H9 (cell line): Measurements from ENCODE around the gene CCDC170. TPM values are rescaled to one million over a fixed set of nuclear protein-coding genes. Genes with fewer than 3 reads are reported as not detected.

Experiments used
- DNase-seq: peaks from one replicate; pipeline ENCODE4 v3.0.0-alpha.2; 2017
- H2AFZ ChIP-seq: one replicate; pipeline ENCODE4 v1.6.1; 2013; ENCODE audit warnings: mild to moderate bottlenecking, low read length, control low read depth, moderate library complexity
- H2AK5ac ChIP-seq: 2 replicates; pipeline ENCODE4 v1.6.1; 2013; ENCODE audit warnings: low read length, control low read depth, mixed read lengths; ENCODE audit not compliant: insufficient read length
- H2BK120ac ChIP-seq: one replicate; pipeline ENCODE4 v1.6.1; 2013; ENCODE audit warnings: low read depth, mild to moderate bottlenecking, low read length, control low read depth, inconsistent platforms; ENCODE audit not compliant: poor library complexity, severe bottlenecking
- H2BK12ac ChIP-seq: 2 replicates; pipeline ENCODE4 v1.6.1; 2013; ENCODE audit warnings: low read length, control low read depth, mixed read lengths, low read depth; ENCODE audit not compliant: insufficient read length
- H2BK15ac ChIP-seq: 2 replicates; pipeline ENCODE4 v1.6.1; 2013; ENCODE audit warnings: low read depth, low read length, control low read depth
- H2BK20ac ChIP-seq: one replicate; pipeline ENCODE4 v1.6.1; 2013; ENCODE audit warnings: low read depth, mild to moderate bottlenecking, low read length, control low read depth, inconsistent platforms; ENCODE audit not compliant: poor library complexity, severe bottlenecking
- H2BK5ac ChIP-seq: 2 replicates; pipeline ENCODE4 v1.6.1; 2013; ENCODE audit warnings: low read length, control low read depth, mixed read lengths; ENCODE audit not compliant: insufficient read length
- H3K14ac ChIP-seq: 2 replicates; pipeline ENCODE4 v1.6.1; 2013; ENCODE audit warnings: low read length, control low read depth; ENCODE audit not compliant: insufficient read depth
- H3K18ac ChIP-seq: 2 replicates; pipeline ENCODE4 v1.6.1; 2013; ENCODE audit warnings: low read depth, mild to moderate bottlenecking, mixed read lengths, low read length, control low read depth; ENCODE audit not compliant: insufficient read length
- H3K23ac ChIP-seq: 2 replicates; pipeline ENCODE4 v1.6.1; 2013; ENCODE audit warnings: low read length, control low read depth, mixed read lengths, low read depth; ENCODE audit not compliant: insufficient read length
- H3K23me2 ChIP-seq: 2 replicates; pipeline ENCODE4 v1.6.1; 2013; ENCODE audit warnings: low read depth, mild to moderate bottlenecking, mixed read lengths, low read length, control low read depth; ENCODE audit not compliant: insufficient read length, poor library complexity, severe bottlenecking
- H3K27ac ChIP-seq: 2 replicates; pipeline ENCODE4 v1.5.1; 2013; ENCODE audit warnings: low read length, control low read depth, mixed read lengths, low read depth; ENCODE audit not compliant: insufficient read length
- H3K27me3 ChIP-seq: 2 replicates; pipeline ENCODE4 v1.6.1; 2013; ENCODE audit warnings: low read length, control low read depth, inconsistent platforms; ENCODE audit not compliant: insufficient read depth
- H3K4ac ChIP-seq: 2 replicates; pipeline ENCODE4 v1.6.1; 2013; ENCODE audit warnings: low read depth, mild to moderate bottlenecking, control low read depth, inconsistent platforms, low read length, moderate library complexity
- H3K4me1 ChIP-seq: 2 replicates; pipeline ENCODE4 v1.6.1; 2013; ENCODE audit warnings: low read length, control low read depth, inconsistent platforms; ENCODE audit not compliant: insufficient read depth
- H3K4me2 ChIP-seq: 2 replicates; pipeline ENCODE4 v1.6.1; 2013; ENCODE audit warnings: low read length, control low read depth, mixed read lengths; ENCODE audit not compliant: insufficient read length, insufficient read depth
- H3K56ac ChIP-seq: 2 replicates; pipeline ENCODE4 v1.6.1; 2013; ENCODE audit warnings: low read depth, mild to moderate bottlenecking, mixed read lengths, low read length, control low read depth; ENCODE audit not compliant: insufficient read length
- H3K79me1 ChIP-seq: 2 replicates; pipeline ENCODE4 v1.6.1; 2013; ENCODE audit warnings: low read depth, mild to moderate bottlenecking, moderate library complexity, low read length, control low read depth, inconsistent platforms; ENCODE audit not compliant: insufficient read depth, poor library complexity, severe bottlenecking
- H3K79me2 ChIP-seq: 2 replicates; pipeline ENCODE4 v1.6.1; 2013; ENCODE audit warnings: low read length, control low read depth, inconsistent platforms; ENCODE audit not compliant: insufficient read depth
- H3K9ac ChIP-seq: 2 replicates; pipeline ENCODE4 v1.6.1; 2013; ENCODE audit warnings: low read length, control low read depth, mixed read lengths; ENCODE audit not compliant: insufficient read length; ENCODE audit errors: extremely low read depth
- H3K9me3 ChIP-seq: one replicate; pipeline ENCODE4 v1.6.1; 2013; ENCODE audit warnings: low read depth, low read length, inconsistent platforms; ENCODE audit not compliant: control insufficient read depth
- H3T11ph ChIP-seq: one replicate; pipeline ENCODE4 v1.6.1; 2013; ENCODE audit warnings: mild to moderate bottlenecking, low read length, control low read depth, inconsistent platforms
- H4K20me1 ChIP-seq: one replicate; pipeline ENCODE4 v1.6.1; 2013; ENCODE audit not compliant: control insufficient read depth, insufficient read length, insufficient read depth
- H4K5ac ChIP-seq: 2 replicates; pipeline ENCODE4 v1.6.1; 2013; ENCODE audit warnings: low read depth, mild to moderate bottlenecking, mixed read lengths, low read length, control low read depth; ENCODE audit not compliant: insufficient read length
- H4K8ac ChIP-seq: replicated peaks from 2 replicates; pipeline ENCODE4 v1.6.1; 2013; ENCODE audit warnings: low read length, control low read depth, mixed read lengths, low read depth; ENCODE audit not compliant: insufficient read length
- H4K91ac ChIP-seq: 2 replicates; pipeline ENCODE4 v1.6.1; 2013; ENCODE audit warnings: low read depth, mild to moderate bottlenecking, moderate library complexity, mixed read lengths, low read length, control low read depth; ENCODE audit not compliant: insufficient read length
- H3K27ac Mint-ChIP-seq, 3 experiments: 2 replicates in 2 of 3; 3 replicates in 1 of 3; pipeline ENCODE4 v1.8.0; 2020 to 2021; ENCODE audit warnings: mixed read lengths in 3 of 3, mild to moderate bottlenecking in 1 of 3, moderate library complexity in 1 of 3
- H3K27me3 Mint-ChIP-seq: 2 replicates; pipeline ENCODE4 v1.8.0; 2021; ENCODE audit warnings: low read depth, mild to moderate bottlenecking, moderate library complexity, mixed read lengths
- H3K36me3 Mint-ChIP-seq, 3 experiments: 2 replicates in 2 of 3; 3 replicates in 1 of 3; pipeline ENCODE4 v1.8.0; 2020 to 2021; ENCODE audit warnings: low read depth in 3 of 3, mixed read lengths in 3 of 3; ENCODE audit not compliant: insufficient read depth in 1 of 3
- H3K4me1 Mint-ChIP-seq, 2 experiments: 2 replicates each; pipeline ENCODE4 v1.8.0; 2020; ENCODE audit warnings: mixed read lengths in 2 of 2
- H3K4me3 Mint-ChIP-seq, 2 experiments: 2 replicates in 1 of 2; 3 replicates in 1 of 2; pipeline ENCODE4 v1.8.0; 2020 to 2021; ENCODE audit warnings: mild to moderate bottlenecking in 2 of 2, mixed read lengths in 2 of 2, moderate library complexity in 1 of 2
- H3K9me3 Mint-ChIP-seq, 2 experiments: 2 replicates in 1 of 2; 3 replicates in 1 of 2; pipeline ENCODE4 v1.8.0; 2020; ENCODE audit warnings: mild to moderate bottlenecking in 2 of 2, mixed read lengths in 2 of 2, moderate library complexity in 1 of 2
- WGBS: extraction: QIAGEN DNeasy Blood & Tissue Kit; methylation state at CpG from one replicate; pipeline ENCODE4 v1.1.7; 2013; ENCODE audit warnings: missing lambda C conversion rate, low lambda C conversion rate, mixed read lengths; ENCODE audit not compliant: insufficient read length; ENCODE audit errors: extremely low coverage; 5-methylcytosine and 5-hydroxymethylcytosine counted together
- total RNA-seq: library from RNA; stranded (reverse); gene quantifications from 2 replicates; pipeline ENCODE4 v1.2.1, GENCODE V29; 2021
- TF ChIP-seq, protein P1 (sequence below): fragments of 200-600 bp; sonication (generic); conservative IDR thresholded peaks from 3 replicates; pipeline ENCODE4 v1.8.0; 2021; ENCODE audit warnings: antibody characterized with exemption, mild to moderate bottlenecking

CCDC170 gene
- total RNA-seq, 1 experiment from 2014 or later: 0.07 TPM

DNA sequence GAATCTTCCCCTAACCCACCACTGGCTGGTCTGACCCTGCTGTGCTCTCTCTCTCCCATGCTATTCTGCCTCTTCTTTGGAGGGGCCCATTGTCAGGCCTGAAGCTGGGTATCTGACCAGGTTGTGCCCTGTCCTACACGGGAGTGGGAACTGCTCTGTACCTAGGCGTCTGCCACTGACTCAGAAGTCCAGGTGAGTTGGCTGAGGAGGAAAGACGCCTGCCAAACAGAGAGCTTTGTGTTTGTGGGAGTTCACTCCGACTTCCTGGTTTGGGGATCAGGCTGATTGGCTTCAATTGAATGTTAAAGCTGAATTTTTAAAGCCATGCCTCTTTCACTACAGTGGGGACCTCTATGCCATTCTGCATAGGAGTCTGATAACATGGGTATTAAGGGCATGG lies 136.0 kb downstream of the CCDC170 start:
- peak overlapping the region; percentile 18 to 92 (median 87); a peak in 3 of 7 replicates for H3K27ac Mint-ChIP-seq
- no peak overlapping the region for H4K8ac ChIP-seq
- no peak overlapping the region for H3T11ph ChIP-seq
- H3K18ac ChIP-seq: no peak overlapping the region
- no peak overlapping the region for H3K9ac ChIP-seq
- no peak overlapping the region for H3K4me3 Mint-ChIP-seq
- H3K23me2 ChIP-seq: no peaks in the 10 kb centered on the region
- peaks cover 3% of the 10 kb centered on the region; the same call in 1 of the 2 replicates for H3K4me1 ChIP-seq
- H2BK5ac ChIP-seq: no peak overlapping the region
- H3K9me3 Mint-ChIP-seq: no peaks in the 10 kb centered on the region
- H3K27ac ChIP-seq: no peak overlapping the region
- no peaks in the 10 kb centered on the region for H3K79me1 ChIP-seq
- WGBS: no CpG with 5 or more reads among the region's 4 CpGs
- no peaks in the 10 kb centered on the region for H3K27me3 Mint-ChIP-seq
- H4K91ac ChIP-seq: no peak overlapping the region
- no peak overlapping the region for H2AK5ac ChIP-seq
- H3K14ac ChIP-seq: no peak overlapping the region
- H3K36me3 Mint-ChIP-seq: no peaks in the 10 kb centered on the region
- no peak overlapping the region for H2BK12ac ChIP-seq
- H3K23ac ChIP-seq: no peak overlapping the region
- peaks cover 16 to 18% of the 10 kb centered on the region in 2 experiments for H3K4me1 Mint-ChIP-seq
- H3K4me2 ChIP-seq: no peak overlapping the region
- no peaks in the 10 kb centered on the region for H3K79me2 ChIP-seq
- H2BK15ac ChIP-seq: no peak overlapping the region
- no peaks in the 10 kb centered on the region for H4K20me1 ChIP-seq
- no peak overlapping the region for H2BK20ac ChIP-seq
- H3K4ac ChIP-seq: no peak overlapping the region
- DNase-seq: no peak
- H2BK120ac ChIP-seq: no peak overlapping the region
- no peaks in the 10 kb centered on the region for H3K9me3 ChIP-seq
- TF ChIP-seq, protein P1, sequence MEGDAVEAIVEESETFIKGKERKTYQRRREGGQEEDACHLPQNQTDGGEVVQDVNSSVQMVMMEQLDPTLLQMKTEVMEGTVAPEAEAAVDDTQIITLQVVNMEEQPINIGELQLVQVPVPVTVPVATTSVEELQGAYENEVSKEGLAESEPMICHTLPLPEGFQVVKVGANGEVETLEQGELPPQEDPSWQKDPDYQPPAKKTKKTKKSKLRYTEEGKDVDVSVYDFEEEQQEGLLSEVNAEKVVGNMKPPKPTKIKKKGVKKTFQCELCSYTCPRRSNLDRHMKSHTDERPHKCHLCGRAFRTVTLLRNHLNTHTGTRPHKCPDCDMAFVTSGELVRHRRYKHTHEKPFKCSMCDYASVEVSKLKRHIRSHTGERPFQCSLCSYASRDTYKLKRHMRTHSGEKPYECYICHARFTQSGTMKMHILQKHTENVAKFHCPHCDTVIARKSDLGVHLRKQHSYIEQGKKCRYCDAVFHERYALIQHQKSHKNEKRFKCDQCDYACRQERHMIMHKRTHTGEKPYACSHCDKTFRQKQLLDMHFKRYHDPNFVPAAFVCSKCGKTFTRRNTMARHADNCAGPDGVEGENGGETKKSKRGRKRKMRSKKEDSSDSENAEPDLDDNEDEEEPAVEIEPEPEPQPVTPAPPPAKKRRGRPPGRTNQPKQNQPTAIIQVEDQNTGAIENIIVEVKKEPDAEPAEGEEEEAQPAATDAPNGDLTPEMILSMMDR: no peak
- H3K27me3 ChIP-seq: no peaks in the 10 kb centered on the region
- H4K5ac ChIP-seq: no peak overlapping the region
- H3K56ac ChIP-seq: no peak overlapping the region
- no peak overlapping the region for H2AFZ ChIP-seq
